ENCODE measurements around the gene CIRBP. TPM values are rescaled to one million over a fixed set of nuclear protein-coding genes. Genes with fewer than 3 reads are reported as not detected.

CIRBP gene
- total and polyA plus RNA-seq, 9 of the 15 experiments (the other 6 are each of a cell fraction or from before 2014, with no cell fraction given): 20.5 to 327 (median 176) TPM

DNA sequence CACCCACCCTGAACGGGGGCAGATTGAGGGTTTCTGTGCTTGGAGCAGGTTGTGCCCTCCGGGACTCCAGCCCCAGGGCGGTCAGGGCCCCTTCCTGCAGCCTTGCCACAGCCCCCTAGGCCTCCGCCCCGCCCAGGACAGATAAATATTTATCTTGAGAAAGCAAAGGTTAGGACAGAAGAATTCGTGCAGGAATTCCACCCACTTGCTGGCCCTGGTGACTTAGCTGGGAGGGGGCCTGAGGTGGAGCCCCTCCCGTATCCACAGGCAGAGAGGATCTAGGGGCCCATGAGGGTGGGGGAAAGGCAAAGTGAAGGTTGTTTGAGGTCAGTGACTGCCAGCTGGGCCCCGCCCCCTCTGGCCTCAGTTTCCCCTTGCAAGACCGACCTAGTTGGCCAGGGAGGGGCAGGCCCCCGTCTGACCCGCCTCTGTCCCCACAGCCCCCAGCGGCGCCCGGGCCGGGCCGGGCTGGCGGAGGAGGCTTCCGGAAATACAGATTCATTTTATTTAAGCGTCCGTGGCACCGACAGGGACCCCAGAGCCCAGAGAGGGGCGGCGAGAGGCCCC, 15.5 kb upstream of the CIRBP start (continued):
- TF ChIP-seq SP1 (CRISPR knock-in tag; IDR thresholded peaks at IDR 0.05): no peak
- TF ChIP-seq BRF1 (IDR thresholded peaks at IDR 0.05; ENCODE audit: borderline replicate concordance, extremely low read depth, insufficient read length): no peak
- TF ChIP-seq PHB (CRISPR knock-in tag; IDR thresholded peaks at IDR 0.05): no peak
- TF ChIP-seq RBFOX2 (IDR thresholded peaks at IDR 0.05; ENCODE audit: low read depth, low read length): peak; percentile 68
- TF ChIP-seq CREM (IDR thresholded peaks at IDR 0.05; ENCODE audit: low read depth): no peak
- TF ChIP-seq TCF3 (CRISPR knock-in tag; IDR thresholded peaks at IDR 0.05): no peak
- no peak for TF ChIP-seq KAT7 (CRISPR knock-in tag; IDR thresholded peaks at IDR 0.05; ENCODE audit: borderline replicate concordance)
- TF ChIP-seq JUND (IDR thresholded peaks at IDR 0.05; ENCODE audit: borderline replicate concordance, low read depth, low read length): no peak
- TF ChIP-seq JUND (tag; IDR thresholded peaks at IDR 0.05; ENCODE audit: borderline replicate concordance, low read depth, low read length): 0 out of 3 replicates have a peak, but pooled peaks have one; percentile 51
- TF ChIP-seq ADNP (tag; IDR thresholded peaks at IDR 0.05): no peak
- no peak for TF ChIP-seq KDM4B (IDR thresholded peaks at IDR 0.05; ENCODE audit: borderline replicate concordance in 2 of 2, low read depth in 1 of 2)
- peak; percentile 28 for TF ChIP-seq HNRNPLL (IDR thresholded peaks at IDR 0.05; ENCODE audit: low read depth, low read length, poor library complexity, severe bottlenecking)
- no peak for TF ChIP-seq ZNF668 (CRISPR knock-in tag; IDR thresholded peaks at IDR 0.05)
- TF ChIP-seq NUFIP1 (IDR thresholded peaks at IDR 0.05; ENCODE audit: partially characterized antibody): no peak
- peak; percentile 51; the same call in 1 of the 2 replicates for TF ChIP-seq POLR2G (IDR thresholded peaks at IDR 0.05; ENCODE audit: low read depth, low read length)
- no peak for TF ChIP-seq NR2F6 (CRISPR knock-in tag; IDR thresholded peaks at IDR 0.05)
- peak; percentile 25 for TF ChIP-seq FIP1L1 (IDR thresholded peaks at IDR 0.05; ENCODE audit: low read depth, low read length, poor library complexity, severe bottlenecking)
- TF ChIP-seq NR2C1 (IDR thresholded peaks at IDR 0.05): no peak
- TF ChIP-seq NR2C1 (tag; IDR thresholded peaks at IDR 0.05): no peak
- peak; percentile 68; the same call in 1 of the 2 replicates for TF ChIP-seq ZNF175 (CRISPR knock-in tag; IDR thresholded peaks at IDR 0.05; ENCODE audit: low read depth)
- no peak for TF ChIP-seq BRCA1 (IDR thresholded peaks at IDR 0.05)
- TF ChIP-seq BRCA1 (CRISPR knock-in tag; IDR thresholded peaks at IDR 0.05): no peak
- TF ChIP-seq MTA3 (IDR thresholded peaks at IDR 0.05; ENCODE audit: borderline replicate concordance): 0 out of 2 replicates have a peak, but pooled peaks have one; percentile 37
- no peak for TF ChIP-seq ZNF134 (CRISPR knock-in tag; conservative IDR thresholded peaks at IDR 0.05)
- no peak for TF ChIP-seq ZNF311 (CRISPR knock-in tag; IDR thresholded peaks at IDR 0.05)
- TF ChIP-seq, protein P1, sequence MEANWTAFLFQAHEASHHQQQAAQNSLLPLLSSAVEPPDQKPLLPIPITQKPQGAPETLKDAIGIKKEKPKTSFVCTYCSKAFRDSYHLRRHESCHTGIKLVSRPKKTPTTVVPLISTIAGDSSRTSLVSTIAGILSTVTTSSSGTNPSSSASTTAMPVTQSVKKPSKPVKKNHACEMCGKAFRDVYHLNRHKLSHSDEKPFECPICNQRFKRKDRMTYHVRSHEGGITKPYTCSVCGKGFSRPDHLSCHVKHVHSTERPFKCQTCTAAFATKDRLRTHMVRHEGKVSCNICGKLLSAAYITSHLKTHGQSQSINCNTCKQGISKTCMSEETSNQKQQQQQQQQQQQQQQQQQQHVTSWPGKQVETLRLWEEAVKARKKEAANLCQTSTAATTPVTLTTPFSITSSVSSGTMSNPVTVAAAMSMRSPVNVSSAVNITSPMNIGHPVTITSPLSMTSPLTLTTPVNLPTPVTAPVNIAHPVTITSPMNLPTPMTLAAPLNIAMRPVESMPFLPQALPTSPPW (CRISPR knock-in tag; IDR thresholded peaks at IDR 0.05): peak; percentile 76
- TF ChIP-seq ARID1B (IDR thresholded peaks at IDR 0.05): peak; percentile 47; the same call in 1 of the 2 replicates
- TF ChIP-seq CHD2 (IDR thresholded peaks at IDR 0.05; ENCODE audit: low read depth, low read length): no peak
- TF ChIP-seq EP300 (IDR thresholded peaks at IDR 0.05; ENCODE audit: low read length): peak; percentile 7; the same call in 1 of the 2 replicates
- TF ChIP-seq DMBX1 (CRISPR knock-in tag; IDR thresholded peaks at IDR 0.05; ENCODE audit: borderline replicate concordance): 0 out of 2 replicates have a peak, but pooled peaks have one; percentile 1

All from K562 (cell line).